RPMI8226 (cell line): Measurements from ENCODE around the gene APOBR.
"Not testable (repeated sequence)": the region's sequence is repeated elsewhere in the genome, so short reads cannot be mapped to it uniquely, and the experiment has no call there.

Source experiments
- DNase-seq: peaks from one replicate; pipeline ENCODE4 v3.0.0-alpha.2; 2015

APOBR gene

DNA sequence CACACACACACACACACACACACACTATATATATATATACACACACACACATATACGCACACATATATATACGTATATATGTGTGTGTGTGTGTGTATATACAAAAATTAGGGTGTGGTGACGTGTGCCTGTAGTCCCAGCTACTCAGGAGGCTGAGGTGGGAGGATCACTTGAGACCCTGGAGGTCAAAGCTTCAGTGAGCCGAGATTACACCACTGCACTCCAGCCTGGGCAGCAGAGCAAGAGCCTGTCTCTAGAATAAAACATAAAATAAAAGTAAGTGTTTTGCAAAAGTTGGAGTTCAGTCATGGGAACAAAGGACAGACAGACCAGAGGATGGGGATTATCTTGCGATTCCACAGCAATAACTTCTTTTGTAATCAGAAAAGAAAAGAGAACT lies 33.5 kb downstream of the APOBR start:
- DNase-seq: no peak

- DNase-seq: no peak
Measured at GRCh38 chr16:28528463-28528867, 34.0 kb downstream of the APOBR start.

DNA sequence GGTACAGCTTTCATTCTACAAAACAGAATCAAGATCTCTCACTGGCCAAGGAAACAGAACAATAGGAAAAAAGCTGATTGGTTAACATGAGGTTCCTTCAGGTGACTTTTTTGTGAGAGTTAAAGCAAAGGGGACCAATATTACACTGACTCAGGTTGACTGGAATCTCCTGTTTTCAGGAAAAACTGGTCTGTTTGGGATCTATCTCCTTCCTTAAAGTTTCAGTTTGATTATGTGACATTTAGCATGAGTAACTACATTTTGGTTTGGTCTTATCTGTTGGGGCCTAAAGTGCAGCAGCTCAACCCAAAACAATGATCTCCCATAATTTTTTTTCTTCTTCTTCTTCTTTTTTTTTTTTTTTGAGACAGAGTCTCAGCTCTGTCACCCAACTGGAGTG lies 34.7 kb downstream of the APOBR start:
- DNase-seq: no peak

GRCh38 chr16:28531777-28532744 lies 37.6 kb downstream of the APOBR start:
- DNase-seq: no peak

GRCh38 chr16:28532940-28533647 lies 38.7 kb downstream of the APOBR start:
- no peak for DNase-seq

DNA sequence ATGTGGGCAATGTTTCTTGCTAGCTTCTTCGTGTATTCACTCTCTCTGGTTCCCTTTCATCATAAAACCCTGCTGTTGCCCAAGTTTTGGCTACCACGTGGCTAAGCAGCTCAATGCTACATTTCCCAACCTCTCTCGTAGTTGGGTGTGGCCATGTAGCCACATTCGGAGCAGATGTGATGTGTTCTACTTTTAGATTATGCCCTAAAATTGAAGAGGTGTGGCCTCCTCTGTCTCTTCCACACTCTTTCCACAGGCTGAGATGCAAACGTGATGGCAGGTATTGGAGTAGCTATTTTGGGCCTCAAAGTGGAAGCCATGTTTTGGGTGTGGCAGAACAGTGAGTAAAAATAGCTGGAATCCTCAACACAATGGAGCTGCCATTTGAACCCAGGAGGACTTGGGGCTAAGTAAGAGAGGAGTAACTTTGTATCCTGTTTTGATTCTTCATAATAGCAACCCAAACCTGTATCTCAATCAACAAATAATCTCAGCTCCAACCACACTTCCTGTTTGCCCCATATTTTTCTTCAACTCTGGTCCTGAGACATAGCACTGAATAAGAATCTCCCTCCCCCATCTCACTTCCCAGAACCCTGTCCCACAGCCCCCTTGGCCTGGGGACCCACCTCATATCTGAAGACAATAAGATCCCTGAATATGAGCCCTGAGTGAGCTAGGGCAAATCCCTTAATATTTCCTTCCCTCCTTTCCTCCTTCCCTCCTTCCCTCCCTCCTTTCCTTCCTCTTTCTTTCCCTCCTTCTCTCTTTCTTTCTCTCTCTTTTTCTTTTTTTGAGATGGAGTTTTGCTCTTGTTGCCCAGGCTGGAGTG lies 40.3 kb downstream of the APOBR start:
- no peak for DNase-seq

GRCh38 chr16:28537076-28537475 lies 42.6 kb downstream of the APOBR start:
- DNase-seq: no peak

DNA sequence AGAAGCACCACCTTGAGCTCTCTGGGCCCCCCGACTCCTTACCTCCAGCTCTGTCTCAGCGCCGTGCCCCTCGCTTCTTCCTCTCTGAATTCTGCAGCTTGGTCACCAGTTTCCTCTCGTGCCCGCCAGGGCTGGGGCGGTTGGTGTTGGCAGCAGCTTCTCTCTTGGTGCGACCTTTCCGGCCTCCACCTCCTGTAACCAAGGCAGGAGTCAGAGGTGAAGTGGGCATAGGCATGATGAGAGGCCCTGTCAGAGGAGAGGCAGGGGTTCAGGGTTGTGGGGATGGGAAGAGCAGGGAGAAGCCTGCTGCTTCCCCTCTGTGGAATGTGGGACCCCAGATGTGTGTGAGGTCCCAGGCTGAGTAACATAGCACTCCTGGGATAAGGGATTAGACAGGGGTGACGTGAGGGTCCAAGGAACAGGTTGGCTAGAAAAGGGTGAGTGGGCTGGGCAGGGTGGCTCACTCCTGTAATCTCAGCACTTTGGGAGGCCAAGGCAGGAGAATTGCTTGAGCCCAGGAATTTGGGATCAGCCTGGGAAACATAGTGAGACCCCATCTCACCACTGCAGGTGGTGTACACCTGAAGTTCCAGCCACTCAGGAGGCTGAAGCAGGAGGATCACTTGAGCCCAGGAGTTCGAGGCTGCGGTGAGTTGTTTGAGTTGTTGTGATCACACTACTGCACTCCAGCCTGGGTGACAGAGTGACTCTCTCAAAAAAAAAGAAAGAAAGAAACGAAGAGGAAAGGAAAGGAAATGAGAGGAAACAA lies 43.7 kb downstream of the APOBR start:
- DNase-seq: no peak

DNA sequence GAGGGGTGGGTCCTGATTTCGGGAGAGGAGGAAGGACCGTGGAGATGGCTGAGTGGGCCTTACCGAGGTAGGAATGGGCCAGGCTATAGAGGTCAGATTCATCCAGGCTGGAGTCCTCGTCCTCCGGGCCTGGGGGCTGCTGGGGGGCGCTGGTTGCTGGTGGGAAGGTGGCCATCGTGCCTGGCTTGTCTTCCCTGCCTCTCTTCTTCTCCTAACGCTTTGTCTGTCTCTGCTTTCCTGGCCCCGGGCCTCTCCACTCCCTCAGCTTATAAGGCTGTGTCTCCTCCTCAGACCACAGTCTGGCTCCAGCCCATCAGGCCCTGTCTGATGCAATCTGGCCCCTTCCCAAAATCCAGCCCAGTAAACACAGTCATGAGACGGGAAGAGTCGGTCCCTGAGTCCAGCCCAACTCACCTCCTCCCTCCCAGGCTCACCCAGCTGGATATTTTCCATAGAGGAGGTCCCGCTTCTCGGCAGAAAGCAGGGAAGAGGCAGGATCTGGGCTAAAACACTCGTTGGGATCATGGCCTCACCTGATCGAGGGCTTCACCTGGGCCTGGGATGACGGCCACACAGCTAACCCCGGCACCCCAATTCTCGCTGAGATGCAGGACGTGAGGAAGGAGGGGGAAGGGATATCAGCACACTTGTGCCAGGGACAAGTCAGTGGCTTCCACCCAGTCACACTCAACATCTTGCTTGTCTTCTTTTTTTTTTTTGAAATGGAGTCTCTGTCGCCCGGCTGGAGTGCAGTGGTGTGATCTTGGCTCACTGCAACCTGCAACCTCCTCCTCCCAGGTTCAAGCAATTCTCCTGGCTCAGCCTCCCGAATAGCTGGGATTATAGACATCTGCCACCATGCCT lies 44.5 kb downstream of the APOBR start, which contains the start of gene NUPR1:
TSS of gene NUPR1 (minus strand) at position 242 of the 864 bp plus-strand sequence. CDS start at position 175, 67 bp downstream.
- no peak for DNase-seq

DNA sequence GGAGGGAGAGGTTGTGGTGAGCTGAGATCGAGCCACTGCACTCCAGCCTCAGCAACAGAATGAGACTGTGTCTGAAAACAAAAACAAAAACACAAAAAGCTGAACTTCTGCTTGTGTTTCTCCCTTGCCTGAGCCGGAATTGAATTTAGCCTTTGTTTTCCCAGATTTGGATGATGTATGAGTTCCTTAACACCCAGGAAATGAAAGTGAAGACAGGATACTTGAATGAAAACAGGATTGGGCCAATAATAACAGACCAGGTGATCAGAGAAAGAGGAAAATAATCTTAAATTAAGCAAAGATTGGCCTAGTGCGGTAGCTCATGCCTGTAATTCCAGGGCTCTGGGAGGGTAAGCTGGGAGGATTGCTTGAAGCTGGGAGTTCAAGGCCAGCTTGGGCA lies 45.9 kb downstream of the APOBR start:
- no peak for DNase-seq

DNA sequence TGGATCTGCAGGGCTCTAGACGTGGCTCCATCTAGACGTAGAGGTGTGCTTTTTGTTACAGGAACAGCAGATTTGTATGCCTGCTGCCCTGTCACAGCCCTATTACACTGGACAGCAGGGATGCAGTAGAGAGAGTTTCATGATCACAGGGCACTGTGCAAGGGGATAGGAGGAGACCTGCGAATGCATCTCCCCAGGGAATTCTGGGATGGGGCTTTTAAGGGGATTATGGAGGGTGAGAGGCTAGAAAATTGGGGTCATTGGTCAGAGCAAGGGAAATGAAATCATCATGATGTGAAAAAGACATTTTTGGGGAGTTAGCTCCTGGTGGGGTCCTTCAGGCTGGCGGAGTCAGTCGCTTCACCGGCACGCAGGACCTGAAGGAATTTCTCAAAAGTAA lies 48.2 kb downstream of the APOBR start:
- no peak for DNase-seq

DNA sequence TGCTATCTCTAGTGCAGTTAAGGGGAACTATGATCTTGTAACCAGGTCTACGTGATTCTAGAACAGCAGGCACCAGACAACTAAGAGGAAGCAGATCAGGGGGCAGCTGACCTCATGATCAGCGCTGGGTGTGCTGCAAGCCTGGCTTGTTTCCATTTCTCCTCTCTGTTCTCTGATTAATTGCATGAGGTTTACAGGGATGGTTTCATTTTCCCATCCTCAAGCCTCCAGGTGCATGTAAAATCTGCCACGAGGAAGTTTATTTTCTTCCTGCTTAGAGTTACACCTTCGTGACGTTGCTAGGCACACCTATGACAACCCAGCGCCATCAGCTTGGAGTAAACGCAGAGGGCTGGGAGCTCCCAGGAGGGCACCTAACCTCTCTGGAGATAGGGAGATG lies 48.6 kb downstream of the APOBR start:
- DNase-seq: peak; percentile 93

DNA sequence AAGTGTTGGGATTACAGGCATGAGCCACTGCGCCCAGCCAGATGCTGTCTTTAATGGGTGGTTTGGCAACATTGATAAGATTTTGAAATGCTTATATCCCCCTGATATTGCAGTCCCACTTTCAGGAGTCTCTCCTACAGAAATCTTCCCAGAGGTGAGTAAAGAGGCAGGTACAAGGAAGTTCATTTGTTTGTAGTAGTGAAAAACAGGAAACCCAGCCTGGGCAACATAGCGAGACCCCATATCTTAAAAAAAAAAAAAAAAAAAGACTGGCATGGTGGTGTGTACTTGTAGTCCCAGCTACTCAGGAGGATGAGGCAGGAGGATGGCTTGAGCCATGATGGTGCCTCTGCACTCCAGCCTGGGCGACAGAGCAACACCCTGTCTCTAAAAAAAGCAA lies 50.6 kb downstream of the APOBR start:
- no peak for DNase-seq

- DNase-seq: not testable (repeated sequence)
Measured at GRCh38 chr16:28545964-28546363, 51.5 kb downstream of the APOBR start.

DNA sequence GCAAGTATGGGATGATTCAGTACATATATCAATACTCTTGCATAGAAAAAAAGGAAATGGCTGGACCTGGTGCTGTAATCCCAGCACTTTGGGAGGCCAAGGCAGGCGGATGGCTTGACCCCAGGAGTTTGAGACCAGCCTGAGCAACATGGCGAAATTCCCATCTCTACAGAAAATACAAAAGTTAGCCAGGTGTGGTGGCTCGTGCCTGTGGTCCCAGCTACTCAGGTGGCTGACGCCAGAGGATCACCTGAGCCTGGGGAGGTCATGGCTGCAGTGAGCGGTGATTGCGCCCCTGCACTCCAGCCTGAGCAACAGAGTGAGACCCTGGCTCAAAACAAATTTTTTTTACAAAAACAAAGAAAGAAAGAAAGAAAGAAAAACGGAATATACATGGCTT lies 52.2 kb downstream of the APOBR start:
- no peak for DNase-seq

DNA sequence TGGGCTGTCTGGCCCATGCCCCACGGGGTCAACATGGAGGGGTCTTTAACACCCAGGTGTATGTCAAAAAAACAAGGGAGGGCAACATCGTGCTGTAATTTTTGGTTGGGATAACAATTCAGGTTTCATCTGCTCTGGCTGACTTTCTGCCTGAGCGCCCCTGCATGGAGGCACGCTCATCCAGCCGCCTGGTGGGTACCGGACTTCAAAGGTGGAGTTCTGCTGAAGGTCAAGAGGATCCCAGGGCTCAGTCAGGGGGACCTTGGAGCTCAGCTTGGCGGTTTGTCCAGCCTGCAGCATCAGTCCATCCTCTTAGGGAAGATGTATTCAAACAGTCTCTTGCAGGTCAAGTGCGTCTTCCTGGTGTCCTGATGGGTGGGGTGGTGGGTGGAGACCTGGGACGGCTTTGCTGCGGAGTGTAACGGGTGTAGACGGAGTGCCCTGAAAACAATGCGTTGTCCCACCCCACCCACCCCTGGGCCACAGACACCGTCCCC lies 53.9 kb downstream of the APOBR start:
- DNase-seq: no peak
